ENCODE results near the gene HSFX2. TPM values are rescaled to one million over a fixed set of nuclear protein-coding genes. Genes with fewer than 3 reads are reported as not detected.
"Not testable (repeated sequence)": the region's sequence is repeated elsewhere in the genome, so short reads cannot be mapped to it uniquely, and the experiment has no call there.

The HSFX2 gene
- polyA plus RNA-seq, 3 donors = 0.16 to 0.24 (median 0.17) TPM

DNA sequence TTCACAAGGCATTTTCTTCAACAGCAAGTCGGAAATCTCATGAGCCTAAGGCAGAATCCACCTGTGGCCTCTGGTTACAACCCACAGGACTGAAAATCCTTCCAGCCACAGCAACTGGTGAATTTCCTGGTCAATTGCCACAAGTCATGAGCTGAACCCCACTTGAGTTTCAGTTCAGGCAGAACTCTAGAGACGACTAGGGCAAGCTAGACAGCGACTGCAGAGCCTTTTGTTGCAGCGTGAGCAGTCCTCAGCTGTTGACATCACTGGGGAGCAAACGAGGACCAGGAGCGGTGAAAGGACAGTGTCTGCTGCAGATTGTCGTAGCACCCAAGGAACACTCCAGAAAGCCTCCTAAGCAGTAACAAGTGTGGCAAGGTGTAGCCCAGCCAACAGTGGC lies 829 bp upstream of the HSFX2 start:
- not testable (repeated sequence) for DNase-seq

- DNase-seq = not testable (repeated sequence)
Observed at GRCh38 chrX:149590993-149591392, 4.1 kb downstream of the HSFX2 start.

DNA sequence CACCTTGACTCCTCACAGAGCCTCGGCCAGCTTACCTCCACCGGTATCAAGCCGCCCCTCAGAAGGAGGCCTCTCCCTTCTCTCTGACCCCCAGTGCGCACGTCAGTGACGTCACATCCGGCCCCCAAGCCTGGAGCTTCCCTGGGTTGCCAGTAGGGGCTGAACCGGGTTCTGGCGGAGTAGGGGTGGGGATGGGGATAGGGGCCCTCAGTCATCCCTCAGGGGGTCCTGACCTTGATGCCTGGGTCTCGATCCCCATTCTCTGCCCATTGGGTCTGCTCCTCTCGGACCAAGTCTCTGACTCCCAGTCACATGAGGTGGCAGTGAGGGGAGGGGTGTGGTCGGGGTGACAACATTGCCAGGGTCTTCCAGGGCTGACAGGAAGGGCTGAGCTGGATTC lies 7.8 kb downstream of the HSFX2 start, which contains the start of gene MAGEA9B:
TSS of gene MAGEA9B (minus strand) at position 101 of the 400 bp plus-strand sequence. CDS start 4,280 bp downstream, outside the sequence.
- not testable (repeated sequence) for DNase-seq

DNA sequence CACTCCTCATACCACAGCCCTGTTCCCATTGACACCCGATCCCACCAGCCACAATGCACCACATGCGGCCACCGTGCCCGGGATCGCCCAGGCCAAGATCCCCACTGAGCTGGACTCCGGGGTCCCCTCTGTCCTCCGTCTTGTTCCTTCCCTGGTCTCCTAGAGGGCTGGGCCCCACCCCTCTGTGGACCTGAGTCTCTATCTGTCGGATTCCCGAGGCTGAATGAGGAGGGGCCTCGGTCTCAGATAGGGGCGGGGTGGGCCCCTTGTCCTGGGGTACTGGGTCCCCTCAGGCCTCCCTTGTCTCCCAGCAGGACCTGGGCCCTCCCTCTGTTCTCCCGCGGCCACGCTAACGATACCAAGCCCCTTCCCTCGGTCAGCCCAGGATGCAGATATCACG lies 9.5 kb downstream of the HSFX2 start:
- DNase-seq = not testable (repeated sequence)

DNA sequence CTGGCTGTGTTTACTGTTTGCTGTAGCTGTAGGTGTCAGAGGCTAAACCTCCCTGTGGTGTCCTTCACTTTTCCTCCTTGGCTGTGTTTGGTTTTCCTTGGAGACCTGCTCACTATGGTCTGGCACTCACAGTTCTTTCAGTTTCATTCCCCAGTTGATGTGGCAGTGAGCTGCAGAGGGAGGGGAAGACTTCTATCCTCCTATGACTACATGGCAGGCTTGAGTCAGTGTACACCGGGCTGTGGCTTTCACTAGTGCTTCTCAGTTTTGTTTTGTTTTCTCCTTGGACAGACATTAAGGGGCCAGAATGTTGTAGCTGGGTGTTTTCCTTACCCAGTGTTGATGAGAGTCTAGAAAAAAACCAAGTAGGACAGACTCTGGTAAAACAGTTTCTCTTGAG lies 21.7 kb downstream of the HSFX2 start:
- DNase-seq = not testable (repeated sequence)

DNA sequence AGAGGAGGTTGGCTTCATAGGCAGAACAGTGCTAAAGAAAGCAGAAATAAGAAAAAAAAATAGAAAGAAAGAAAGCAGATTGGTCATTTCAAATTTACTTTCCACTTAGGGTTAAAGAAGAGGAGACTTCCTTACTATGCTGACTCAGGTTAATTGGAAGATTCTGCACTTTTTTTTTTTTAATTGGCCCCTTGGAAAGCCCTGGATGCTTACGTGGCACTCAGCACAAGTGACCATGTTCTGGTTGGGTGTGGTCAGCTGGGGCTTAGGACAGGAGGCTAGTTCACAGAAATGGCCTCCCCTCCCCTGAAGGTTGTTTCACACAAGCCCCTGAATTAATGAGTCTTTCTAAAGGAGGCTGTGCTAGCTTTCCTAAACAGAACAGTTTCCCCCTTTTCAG lies 22.4 kb downstream of the HSFX2 start:
- no peak for DNase-seq

DNA sequence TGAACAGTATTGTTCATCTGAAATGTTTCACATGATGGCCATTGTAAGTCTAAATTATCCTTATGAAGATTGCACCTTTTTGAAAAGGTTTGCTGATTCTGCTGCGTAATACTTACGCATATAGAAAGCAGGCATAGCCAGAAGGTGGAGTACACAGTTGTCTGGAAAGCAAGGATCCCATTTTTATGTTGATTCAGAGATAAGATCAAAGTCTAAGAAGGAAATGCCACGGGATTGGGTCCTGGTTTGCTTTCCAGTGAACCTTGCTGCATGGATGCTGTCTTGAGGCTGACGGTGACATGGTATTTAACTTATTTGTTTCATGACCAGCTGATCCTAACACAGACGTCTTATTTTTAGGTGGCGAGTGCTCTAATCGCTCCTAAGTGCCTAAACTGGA lies 23.3 kb downstream of the HSFX2 start:
- no peak for DNase-seq

DNA sequence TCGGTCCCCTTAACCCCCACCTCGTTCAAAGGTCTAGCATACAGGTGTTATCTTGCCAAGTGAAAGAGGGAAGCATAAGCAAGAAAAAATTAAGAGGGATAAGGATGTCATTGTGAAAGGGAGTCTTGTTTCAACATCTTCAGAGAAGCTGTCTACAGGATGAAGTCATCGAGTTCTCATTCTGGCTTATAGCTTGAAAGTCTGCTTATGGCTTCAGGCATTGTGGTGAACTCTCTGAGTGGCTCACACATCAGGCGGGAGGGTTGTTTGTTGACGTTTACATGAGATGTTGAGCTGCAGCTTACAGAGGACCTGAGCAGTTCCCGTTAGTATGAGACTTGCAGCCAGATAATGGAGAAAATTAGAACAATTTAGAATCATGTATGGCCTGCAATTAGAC lies 24.4 kb downstream of the HSFX2 start:
- DNase-seq = no peak

- no peak for DNase-seq
Observed at GRCh38 chrX:149569770-149570169, 25.3 kb downstream of the HSFX2 start.

DNA sequence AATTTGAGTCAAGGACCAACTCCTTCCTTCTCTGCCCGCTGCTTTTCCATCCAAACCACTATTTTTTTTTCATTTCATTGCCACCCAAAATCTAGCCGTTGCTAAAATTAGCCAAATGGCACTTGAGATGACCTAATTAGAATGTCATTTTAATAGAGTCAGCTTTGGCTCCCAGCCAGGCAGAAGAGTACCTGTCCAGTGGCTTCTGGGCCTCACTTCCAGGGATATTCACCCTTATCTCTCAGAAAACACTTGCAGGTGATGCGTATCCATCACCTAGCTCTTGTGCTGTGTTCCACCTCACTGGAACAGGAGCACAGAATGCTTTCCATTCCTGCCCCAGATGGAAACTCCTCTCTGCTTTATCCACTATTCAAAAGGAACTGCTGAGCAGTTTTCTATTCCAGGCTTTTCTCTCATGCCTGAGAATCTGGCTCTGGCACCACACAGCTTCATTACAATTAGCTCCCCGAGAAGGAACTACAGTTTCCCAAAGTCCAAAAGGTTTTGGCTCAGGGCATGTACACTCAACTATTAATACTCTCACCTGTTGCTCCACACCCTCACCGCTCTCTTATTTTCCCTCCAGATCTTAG lies 26.3 kb downstream of the HSFX2 start:
- DNase-seq = no peak

DNA sequence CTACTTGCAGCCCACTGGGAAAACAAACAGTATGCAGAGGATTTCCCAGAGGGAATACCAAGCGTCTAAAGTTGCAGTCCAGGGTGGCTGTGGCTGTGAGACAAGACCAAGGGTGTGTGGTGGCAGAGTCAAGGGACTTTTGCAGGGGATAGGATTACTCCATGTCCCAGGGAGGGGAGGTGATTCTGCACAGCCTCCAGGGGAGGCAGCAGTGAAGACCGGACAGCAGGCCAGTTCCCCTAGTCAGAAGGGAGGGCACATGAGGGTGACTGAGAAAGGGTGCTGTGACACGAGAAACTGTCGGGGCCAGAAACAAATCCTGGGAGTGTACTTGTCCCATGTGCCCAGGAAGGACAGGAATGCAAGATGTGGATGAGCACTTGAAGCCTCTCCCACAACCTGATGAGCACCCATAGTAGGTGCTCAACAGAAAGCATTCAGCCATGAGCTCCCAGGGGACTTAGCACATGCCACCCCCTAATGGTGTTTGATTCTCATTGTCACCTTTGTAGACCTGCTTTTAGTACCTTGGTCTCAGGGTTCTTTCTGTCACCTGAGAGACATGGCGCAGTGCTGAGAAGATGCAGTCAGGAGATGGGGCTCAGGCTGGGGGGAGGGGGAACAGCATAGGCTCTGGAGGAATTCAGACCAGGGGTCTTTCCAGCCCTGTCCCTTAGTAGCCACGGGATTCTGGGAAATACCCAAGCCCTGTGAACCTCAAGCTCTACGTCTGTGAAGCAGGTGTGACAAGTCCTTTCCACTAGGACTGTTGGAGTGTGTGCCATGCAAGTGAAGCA lies 27.3 kb downstream of the HSFX2 start:
- DNase-seq = no peak

DNA sequence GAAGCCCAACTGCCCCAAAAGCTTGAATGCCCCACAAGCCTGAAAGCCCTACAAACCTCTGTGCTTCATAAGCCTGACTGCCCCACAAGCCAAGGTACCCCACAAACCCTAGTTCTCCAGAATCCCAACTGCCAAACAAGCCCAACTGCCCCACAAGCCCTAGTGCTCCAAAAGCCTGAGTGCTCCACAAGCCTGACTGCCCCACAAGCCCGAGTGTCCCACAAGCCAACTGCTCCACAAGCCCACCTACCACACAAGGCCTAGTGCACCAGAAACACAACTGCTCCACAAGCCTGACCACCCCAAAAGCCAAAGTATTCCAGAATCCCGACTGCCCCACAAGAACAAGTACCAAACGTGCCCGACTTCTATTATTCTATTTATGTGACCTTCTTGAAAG lies 31.8 kb downstream of the HSFX2 start:
- DNase-seq = no peak

GRCh38 chrX:149555251-149555650 lies 39.9 kb downstream of the HSFX2 start:
- DNase-seq = not testable (repeated sequence)

DNA sequence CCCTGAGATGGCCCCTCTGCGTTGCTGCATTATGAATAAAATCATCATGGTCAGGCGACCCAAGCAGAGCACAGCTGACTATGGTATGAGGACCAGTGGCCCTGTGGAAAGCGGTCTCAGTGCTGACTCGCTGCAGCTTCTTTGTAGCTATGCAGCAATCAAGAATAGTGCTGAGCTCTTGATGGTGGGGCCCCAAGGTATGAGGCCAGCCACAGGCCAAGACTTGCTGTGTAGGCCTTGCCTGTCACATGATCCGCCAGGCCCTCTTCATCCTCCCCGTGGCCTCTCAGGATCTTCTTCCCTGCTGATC lies 43.2 kb downstream of the HSFX2 start:
- not testable (repeated sequence) for DNase-seq

DNA sequence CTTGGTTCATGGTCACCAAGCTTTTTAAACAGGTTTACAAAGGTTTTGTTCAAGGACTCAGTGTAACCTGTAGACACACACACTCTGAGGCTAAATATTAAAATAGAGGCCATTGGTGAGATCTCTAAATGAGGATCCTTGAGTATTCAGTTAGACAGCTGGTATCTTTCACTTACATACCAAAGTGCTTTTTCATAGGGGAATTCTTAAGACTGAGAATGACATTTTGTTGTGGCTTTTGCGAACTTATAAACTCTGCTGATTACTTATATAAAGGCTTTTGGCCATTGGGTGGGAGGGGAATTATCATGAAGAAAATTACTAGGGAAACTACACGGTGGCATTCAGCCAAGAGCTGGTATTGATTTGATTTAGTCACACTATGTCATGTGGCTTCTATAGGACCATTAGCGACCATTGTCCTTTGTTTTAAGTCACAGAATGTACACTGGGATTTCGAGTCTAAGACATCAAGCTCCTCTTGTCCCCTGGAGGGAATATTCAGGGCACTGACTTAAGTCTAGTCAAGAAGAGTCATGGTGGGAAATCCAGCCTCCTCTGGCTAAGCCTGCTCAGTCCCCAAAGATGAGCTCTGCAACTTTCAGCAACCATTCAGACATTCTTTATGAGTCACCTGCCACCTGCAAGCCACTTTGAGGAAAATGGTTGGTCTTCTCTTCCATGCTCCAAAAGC lies 43.7 kb downstream of the HSFX2 start:
- not testable (repeated sequence) for DNase-seq

DNA sequence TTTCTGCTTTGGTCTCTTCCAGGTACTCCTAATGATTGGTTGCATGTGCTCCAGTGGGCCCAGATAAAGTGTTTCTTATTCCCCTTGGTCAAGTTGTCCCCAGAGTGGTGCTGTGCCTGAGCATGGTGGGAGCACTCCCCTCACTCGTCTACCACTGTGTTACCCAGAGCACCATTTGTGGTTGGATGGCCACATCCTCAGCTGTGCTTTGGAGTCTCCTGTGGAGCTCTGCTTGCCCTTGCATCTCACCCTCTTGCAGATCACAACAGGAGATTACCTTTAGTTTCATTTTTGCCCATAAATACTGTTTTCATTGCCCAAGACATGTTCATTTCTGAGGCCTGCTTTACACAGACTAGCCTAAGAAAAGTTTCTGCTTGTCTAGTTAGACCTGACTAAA lies 44.7 kb downstream of the HSFX2 start:
- not testable (repeated sequence) for DNase-seq

DNA sequence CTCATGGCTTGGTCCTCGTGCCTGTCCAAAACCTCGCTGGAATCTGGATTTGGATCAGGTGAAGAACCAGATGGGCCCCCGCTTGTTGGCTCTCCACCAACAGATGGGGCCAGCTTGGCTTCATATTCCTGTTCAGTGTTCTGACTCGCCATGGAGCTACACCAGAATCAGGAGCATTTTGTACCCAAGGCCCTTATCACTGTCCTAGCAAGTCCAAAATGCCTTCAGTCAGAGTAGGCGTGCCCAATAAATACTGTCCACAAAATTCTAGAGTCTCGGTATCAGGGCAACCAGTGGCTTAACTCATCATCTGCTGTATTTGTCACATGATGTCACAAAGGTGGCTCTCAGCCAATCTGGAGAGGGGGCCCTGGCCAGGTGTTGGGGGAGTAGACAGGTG lies 45.4 kb downstream of the HSFX2 start, which contains the start of gene HSFX3:
TSS of gene HSFX3 (minus strand) at position 224 of the 400 bp plus-strand sequence. CDS start at position 152, 72 bp downstream.
- DNase-seq = not testable (repeated sequence)

DNA sequence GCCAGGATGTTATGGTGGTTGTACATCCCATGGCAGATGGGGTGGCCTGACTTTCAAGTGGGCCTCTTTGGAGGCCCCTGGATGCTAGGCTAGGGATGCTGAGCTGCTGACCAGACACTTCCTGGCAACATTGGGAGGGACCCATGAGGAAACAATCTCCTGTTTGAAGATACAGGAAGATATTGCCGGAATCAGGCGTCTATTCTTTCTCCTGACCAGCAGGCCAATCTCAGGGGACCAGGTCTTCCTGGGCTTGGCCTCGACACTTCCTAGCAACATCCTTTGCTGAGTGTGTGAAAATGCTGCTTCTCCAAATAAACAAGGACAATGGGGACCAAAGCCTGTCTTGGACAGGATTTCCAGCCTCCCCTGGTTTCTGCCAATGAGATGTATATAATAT lies 47.3 kb downstream of the HSFX2 start:
- not testable (repeated sequence) for DNase-seq

- DNase-seq = not testable (repeated sequence)
Observed at GRCh38 chrX:149546962-149547361, 48.2 kb downstream of the HSFX2 start.

DNA sequence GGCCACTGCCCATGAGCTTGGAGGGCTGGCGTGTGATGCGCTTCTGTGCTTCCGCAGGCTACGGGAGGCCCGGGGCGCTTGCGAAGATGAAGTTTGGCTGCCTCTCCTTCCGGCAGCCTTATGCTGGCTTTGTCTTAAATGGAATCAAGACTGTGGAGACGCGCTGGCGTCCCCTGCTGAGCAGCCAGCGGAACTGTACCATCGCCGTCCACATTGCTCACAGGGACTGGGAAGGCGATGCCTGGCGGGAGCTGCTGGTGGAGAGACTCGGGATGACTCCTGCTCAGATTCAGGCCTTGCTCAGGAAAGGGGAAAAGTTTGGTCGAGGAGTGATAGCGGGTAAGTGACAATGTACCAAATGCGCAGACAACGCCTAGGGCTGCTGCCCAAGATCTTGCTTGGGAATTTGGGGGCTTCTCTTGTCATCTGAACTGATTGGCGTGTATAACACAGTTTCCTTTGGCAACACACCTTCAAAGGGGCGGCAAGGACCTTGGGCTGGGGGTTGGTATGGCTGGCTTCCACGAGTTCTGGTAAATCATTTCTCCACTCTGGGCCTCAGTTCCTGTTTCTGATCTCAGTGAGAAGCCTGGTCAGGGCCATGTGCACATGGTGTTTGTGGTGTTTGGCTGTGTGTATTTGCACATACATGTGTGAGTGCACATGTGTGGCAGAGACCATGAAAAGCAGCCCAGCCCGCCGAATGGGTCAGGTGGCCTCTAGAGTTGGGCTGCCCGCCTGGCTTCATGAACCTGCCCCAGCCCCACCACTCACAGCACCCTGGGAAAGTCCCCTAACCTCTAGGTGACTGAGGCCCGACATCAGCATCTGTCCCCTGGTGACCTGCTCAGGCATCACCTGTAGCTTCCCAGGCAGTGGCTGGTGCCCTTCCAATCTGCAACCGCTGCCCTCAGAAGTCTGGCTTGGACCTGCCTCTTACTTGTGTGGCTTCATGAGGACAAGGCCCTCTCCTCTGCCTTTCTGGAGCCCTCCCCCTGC lies 49.3 kb downstream of the HSFX2 start:
- not testable (repeated sequence) for DNase-seq
